Measurements from ENCODE around the gene PARP1.

Gene PARP1

GRCh38 chr1:226371866-226372490 lies 35.9 kb downstream of the PARP1 start:
- DNase-seq, result no peak

- no peak for DNase-seq
Observed at GRCh38 chr1:226371027-226371694, 36.7 kb downstream of the PARP1 start.

- no peak for DNase-seq
Observed at GRCh38 chr1:226370144-226370923, 37.6 kb downstream of the PARP1 start.

- DNase-seq, result no peak
Observed at GRCh38 chr1:226369110-226369509, 38.8 kb downstream of the PARP1 start.

- DNase-seq, result no peak
Observed at GRCh38 chr1:226366290-226366689, 41.6 kb downstream of the PARP1 start.

GRCh38 chr1:226365831-226366231 lies 42.1 kb downstream of the PARP1 start:
- DNase-seq, result no peak

- no peak for DNase-seq
Observed at GRCh38 chr1:226364901-226365565, 42.9 kb downstream of the PARP1 start.

GRCh38 chr1:226364514-226364899 lies 43.4 kb downstream of the PARP1 start:
- DNase-seq, result no peak

GRCh38 chr1:226363801-226364513 lies 43.9 kb downstream of the PARP1 start:
- no peak for DNase-seq

- DNase-seq, result no peak
Observed at GRCh38 chr1:226362891-226363447, 44.9 kb downstream of the PARP1 start.

GRCh38 chr1:226362361-226362760 lies 45.5 kb downstream of the PARP1 start:
- no peak for DNase-seq

- no peak for DNase-seq
Observed at GRCh38 chr1:226360106-226360746, 47.7 kb downstream of the PARP1 start.

- no peak for DNase-seq
Observed at GRCh38 chr1:226357416-226357815, 50.5 kb downstream of the PARP1 start.

GRCh38 chr1:226355669-226356551 lies 52.0 kb downstream of the PARP1 start:
- DNase-seq, result peak; percentile 60

- DNase-seq, result no peak
Observed at GRCh38 chr1:226355016-226355415, 52.9 kb downstream of the PARP1 start.

- DNase-seq, result no peak
Observed at GRCh38 chr1:226353698-226354525, 54.0 kb downstream of the PARP1 start.

GRCh38 chr1:226351709-226352108 lies 56.2 kb downstream of the PARP1 start:
- no peak for DNase-seq

GRCh38 chr1:226350519-226350865 lies 57.4 kb downstream of the PARP1 start:
- no peak for DNase-seq

- no peak for DNase-seq
Observed at GRCh38 chr1:226349801-226350518, 57.9 kb downstream of the PARP1 start.
